NT2/D1 (cell line): ENCODE data around the gene NOTCH1.

Experiments used
- DNase-seq: peaks from one replicate; pipeline ENCODE4 v3.0.0-alpha.2; 2011; ENCODE audit warnings: low read depth, low spot score
- H3K27me3 ChIP-seq: 2 replicates; pipeline ENCODE4 v1.6.0; 2011; ENCODE audit warnings: mild to moderate bottlenecking; ENCODE audit not compliant: insufficient read length, insufficient read depth
- H3K36me3 ChIP-seq: 2 replicates; pipeline ENCODE4 v1.6.1; 2011; ENCODE audit warnings: mild to moderate bottlenecking, low read length, mixed read lengths; ENCODE audit not compliant: insufficient read depth, insufficient read length
- H3K4me1 ChIP-seq: 2 replicates; pipeline ENCODE4 v1.5.1; 2011; ENCODE audit not compliant: insufficient read depth, insufficient read length
- H3K4me3 ChIP-seq: 2 replicates; pipeline ENCODE4 v1.5.1; 2011; ENCODE audit warnings: low read depth; ENCODE audit not compliant: insufficient read length
- H3K9ac ChIP-seq: 2 replicates; pipeline ENCODE4 v1.6.0; 2011; ENCODE audit warnings: low read depth; ENCODE audit not compliant: insufficient read length
- H3K9me3 ChIP-seq: 2 replicates; pipeline ENCODE4 v1.5.1; 2011; ENCODE audit warnings: mild to moderate bottlenecking, low read length; ENCODE audit not compliant: insufficient read depth
- SUZ12 ChIP-seq: IDR thresholded peaks from 2 replicates; pipeline ENCODE4 v1.6.1; 2011; ENCODE audit not compliant: insufficient read length, insufficient read depth; ENCODE audit errors: extremely low read depth
- YY1 ChIP-seq: IDR thresholded peaks from 2 replicates; pipeline ENCODE4 v1.6.1; 2011; ENCODE audit not compliant: insufficient read length, insufficient read depth
- ZNF274 ChIP-seq: IDR thresholded peaks from 2 replicates; pipeline ENCODE4 v1.6.1; 2011; ENCODE audit warnings: mild to moderate bottlenecking, low read depth, low read length

NOTCH1 gene

DNA sequence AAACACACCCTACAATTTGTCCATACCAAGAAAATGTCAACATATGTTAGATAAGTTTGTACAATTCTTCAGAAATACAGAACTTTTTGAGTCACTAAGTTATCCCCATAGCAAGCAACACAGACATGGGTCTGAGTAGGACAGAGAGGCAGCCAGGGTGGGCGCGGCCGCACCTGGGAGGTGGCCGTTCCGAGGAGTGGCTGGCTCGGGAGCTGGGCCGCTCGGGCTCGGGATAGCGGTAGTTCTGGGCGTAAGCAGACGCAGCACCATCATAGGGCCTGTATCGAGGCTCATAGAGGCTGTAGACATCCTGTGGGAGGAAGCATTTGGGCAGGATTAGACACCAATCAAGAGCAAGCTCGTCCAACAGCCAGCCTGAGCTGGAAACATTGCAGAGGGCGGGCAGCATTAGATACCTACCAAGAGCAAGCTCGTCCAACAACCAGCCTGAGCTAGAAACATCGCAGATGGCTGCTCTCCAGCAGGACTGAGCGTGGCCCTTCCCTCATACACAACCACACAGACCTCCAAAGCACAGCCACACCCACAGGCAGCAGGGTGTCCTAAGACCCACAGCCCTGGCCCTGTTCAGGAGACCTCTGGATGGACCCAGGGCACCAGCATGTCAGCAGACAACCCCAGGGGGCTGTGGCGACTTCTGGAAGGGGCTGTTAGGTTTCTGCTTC, 73.9 kb downstream of the NOTCH1 start:
- no peak overlapping the region for H3K4me3 ChIP-seq
- DNase-seq, result no peak
- H3K4me1 ChIP-seq, result no peaks in the 10 kb centered on the region
- TF ChIP-seq SUZ12 (no peak), YY1 (no peak), ZNF274 (no peak)
- H3K36me3 ChIP-seq, result peaks cover 99% of the 10 kb centered on the region
- no peak overlapping the region for H3K9ac ChIP-seq
- no peaks in the 10 kb centered on the region for H3K9me3 ChIP-seq
- no peaks in the 10 kb centered on the region for H3K27me3 ChIP-seq

DNA sequence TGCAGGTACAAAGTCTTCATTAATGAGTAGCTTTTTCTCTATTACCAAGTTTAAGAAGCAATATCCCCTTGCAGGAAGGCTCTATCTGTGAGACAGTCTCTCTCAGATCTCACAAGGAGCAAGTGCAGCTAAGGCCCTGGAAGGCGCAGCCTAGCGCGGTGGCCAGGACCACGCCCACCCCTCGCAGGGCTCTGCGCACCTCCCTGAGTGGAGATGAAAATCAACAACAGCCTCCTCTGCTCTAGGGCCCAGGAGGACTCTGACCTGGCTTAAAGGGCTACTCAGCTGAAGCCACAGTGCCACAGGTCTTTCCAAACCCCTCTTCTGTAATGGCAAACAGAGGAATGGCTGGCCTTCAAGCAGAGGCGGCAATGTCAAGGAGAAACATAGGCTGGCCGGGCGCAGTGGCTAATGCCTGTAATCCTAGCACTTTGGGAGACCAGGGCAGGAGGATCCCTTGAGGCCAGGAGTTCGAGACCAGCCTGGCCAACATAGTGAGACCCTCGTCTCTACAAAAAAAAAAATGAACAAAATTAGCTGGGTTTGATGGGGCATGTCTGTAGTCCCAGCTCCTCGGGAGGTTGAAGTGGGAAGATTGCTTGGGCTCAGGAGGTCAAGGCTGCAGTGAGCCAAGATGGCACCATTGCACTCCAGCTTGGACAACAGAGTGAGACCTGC, 74.9 kb downstream of the NOTCH1 start:
- Histone ChIP-seq H3K9ac (no peak overlapping the region), H3K36me3 (peaks cover 99% of the 10 kb centered on the region), H3K9me3 (no peaks in the 10 kb centered on the region), H3K27me3 (no peaks in the 10 kb centered on the region), H3K4me1 (no peaks in the 10 kb centered on the region), H3K4me3 (no peak overlapping the region)
- no peak for TF ChIP-seq ZNF274
- no peak for TF ChIP-seq SUZ12
- no peak for TF ChIP-seq YY1
- no peak for DNase-seq

DNA sequence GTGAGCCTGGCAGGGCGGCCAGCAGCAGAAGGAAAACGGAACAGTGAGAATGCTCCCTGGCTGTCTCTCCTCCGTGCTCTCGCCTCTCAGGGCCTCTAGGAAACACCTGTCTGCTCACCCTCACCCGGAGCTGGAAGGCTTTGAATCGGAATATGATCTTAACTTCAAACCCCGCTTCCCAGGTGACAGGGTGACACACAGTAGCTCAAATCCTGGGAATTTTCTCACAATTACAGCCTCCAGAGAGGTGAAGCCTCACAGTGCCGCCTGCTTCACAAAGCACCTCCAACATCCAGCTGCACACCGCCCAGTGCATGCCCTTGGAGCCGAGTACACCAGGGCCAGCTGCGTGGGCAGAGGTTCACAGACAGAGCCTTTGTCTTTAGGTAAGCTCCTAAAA, 75.5 kb downstream of the NOTCH1 start:
- no peak for DNase-seq
- Histone ChIP-seq H3K36me3 (peaks cover 99% of the 10 kb centered on the region), H3K27me3 (no peaks in the 10 kb centered on the region), H3K4me1 (no peaks in the 10 kb centered on the region), H3K9ac (no peak overlapping the region), H3K4me3 (no peak overlapping the region), H3K9me3 (no peaks in the 10 kb centered on the region)
- no peak for TF ChIP-seq SUZ12
- TF ChIP-seq ZNF274, result no peak
- no peak for TF ChIP-seq YY1

DNA sequence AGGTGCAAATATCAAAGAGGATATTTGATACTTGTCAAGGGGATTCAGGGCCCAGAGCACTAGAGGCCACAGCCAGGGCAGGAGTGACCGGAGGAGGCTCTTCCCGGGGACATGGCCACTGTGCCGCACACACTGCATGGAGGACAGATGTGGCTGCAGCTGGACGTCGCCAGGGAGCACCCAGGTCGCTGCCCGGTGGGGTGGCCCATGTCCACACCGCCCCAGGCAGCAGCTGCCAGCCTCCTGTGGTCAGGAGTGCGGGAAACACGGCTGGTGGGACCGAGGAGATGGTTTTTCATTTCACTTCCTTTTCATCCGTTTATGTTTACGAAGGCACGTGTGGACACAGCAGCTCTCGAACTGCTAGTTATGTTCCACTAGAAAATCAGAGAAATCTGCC, 78.1 kb downstream of the NOTCH1 start:
- TF ChIP-seq ZNF274 (no peak), YY1 (no peak), SUZ12 (no peak)
- Histone ChIP-seq H3K4me3 (no peak overlapping the region), H3K27me3 (no peaks in the 10 kb centered on the region), H3K9me3 (no peaks in the 10 kb centered on the region), H3K9ac (no peak overlapping the region), H3K4me1 (no peaks in the 10 kb centered on the region), H3K36me3 (peaks cover 98% of the 10 kb centered on the region)
- no peak for DNase-seq

DNA sequence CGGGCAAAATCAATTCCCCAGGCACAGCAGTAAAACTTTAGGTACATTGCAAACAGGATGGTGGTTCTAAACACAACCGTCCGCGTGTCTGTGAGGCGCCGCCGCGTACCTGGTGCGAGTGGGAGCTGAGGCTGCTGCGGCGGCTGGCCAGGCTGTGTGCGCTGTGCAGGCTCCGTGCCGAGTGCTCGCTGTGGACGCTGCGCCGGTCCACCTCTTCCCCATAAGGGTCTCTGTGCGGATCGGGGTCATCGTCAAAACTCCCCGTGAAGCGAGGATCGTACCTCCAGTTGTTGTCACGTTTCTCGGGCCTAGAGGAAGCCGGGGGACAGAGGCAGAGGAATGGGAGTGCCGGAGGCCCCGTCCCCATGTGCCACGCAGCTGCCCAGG, 79.7 kb downstream of the NOTCH1 start:
- DNase-seq, result no peak
- no peaks in the 10 kb centered on the region for H3K27me3 ChIP-seq
- H3K9me3 ChIP-seq, result no peaks in the 10 kb centered on the region
- H3K4me1 ChIP-seq, result no peaks in the 10 kb centered on the region
- no peak overlapping the region for H3K4me3 ChIP-seq
- H3K36me3 ChIP-seq, result peaks cover 98% of the 10 kb centered on the region
- TF ChIP-seq YY1, result no peak
- no peak for TF ChIP-seq ZNF274
- no peak overlapping the region for H3K9ac ChIP-seq

DNA sequence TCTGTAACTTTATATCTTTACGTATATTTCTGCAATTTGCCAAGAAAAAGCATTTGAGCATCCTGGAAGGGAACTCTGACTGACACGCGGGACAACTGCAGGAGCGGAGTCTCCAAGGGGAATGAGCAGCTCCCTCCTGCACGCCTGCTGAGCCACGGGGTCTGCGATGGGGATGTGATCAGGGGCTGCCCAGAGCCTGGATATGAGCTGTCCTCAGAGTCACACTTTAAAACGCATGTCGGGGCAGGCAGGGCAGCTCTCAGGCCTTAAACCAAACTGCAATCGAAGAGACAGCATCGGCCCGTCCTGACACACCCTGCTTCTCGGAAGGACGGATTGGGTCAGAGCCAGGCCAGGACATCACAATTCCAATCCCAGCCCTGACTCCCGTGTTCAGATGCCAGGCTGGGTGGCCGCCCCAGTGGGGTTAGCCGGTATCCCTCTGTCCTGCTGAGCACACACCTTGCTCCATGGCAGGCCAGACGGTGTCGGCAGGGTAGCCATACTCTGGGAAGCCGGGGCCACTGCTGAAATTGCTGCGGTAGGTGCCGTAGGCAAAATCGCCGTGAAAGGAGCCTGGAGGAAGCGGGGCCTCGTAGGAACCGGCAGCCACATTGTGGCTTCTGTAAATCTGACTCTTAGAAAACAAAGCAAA, 80.2 kb downstream of the NOTCH1 start:
- Histone ChIP-seq H3K27me3 (no peaks in the 10 kb centered on the region), H3K9ac (no peak overlapping the region), H3K4me1 (no peaks in the 10 kb centered on the region), H3K36me3 (peaks cover 98% of the 10 kb centered on the region), H3K4me3 (no peak overlapping the region), H3K9me3 (no peaks in the 10 kb centered on the region)
- no peak for DNase-seq
- TF ChIP-seq SUZ12 (no peak), ZNF274 (no peak), YY1 (no peak)

DNA sequence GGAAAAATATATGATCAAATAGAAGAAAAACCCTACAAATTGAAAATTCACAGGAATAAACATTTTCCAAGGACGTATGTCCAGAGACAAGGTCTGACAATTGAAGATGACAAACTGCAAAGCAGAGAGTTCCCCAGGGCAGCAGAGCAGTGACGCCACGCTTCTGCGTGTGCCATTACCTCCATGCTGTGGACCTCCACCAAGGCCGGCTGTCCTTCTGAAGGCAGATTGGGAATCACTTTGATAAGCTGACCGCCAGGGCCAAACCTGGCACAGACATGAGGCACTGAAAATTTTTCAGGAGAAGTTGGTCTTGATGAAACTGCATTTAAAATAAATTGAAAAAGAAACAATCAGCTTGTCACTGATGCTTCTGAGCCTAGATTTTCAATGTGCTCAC, 81.6 kb downstream of the NOTCH1 start:
- H3K9ac ChIP-seq, result no peak overlapping the region
- H3K4me1 ChIP-seq, result no peaks in the 10 kb centered on the region
- H3K36me3 ChIP-seq, result peaks cover 95% of the 10 kb centered on the region
- no peak for DNase-seq
- no peak overlapping the region for H3K4me3 ChIP-seq
- H3K27me3 ChIP-seq, result no peaks in the 10 kb centered on the region
- no peaks in the 10 kb centered on the region for H3K9me3 ChIP-seq
- TF ChIP-seq SUZ12 (no peak), ZNF274 (no peak), YY1 (no peak)
